K562 (cell line): ENCODE measurements around the gene OR6V1. TPM values are rescaled to one million over a fixed set of nuclear protein-coding genes. Genes with fewer than 3 reads are reported as not detected.

Experiments used
- ATAC-seq: fragments of 200-7000 bp; cut with Tn5 transposase; 3 replicates; pipeline ENCODE4 v1.9.1; 2020; ENCODE audit warnings: moderate library complexity
- BruUV-seq: library from RNA; stranded (reverse); fragments of 400-500 nt; replicated peaks from 2 replicates; lab custom pipeline; 2021; lab: Mats Ljungman, UMichigan
- CTCF ChIA-PET: fragments of 300-600 bp; formaldehyde crosslinking; extraction: SDS; loops from one replicate; lab custom pipeline; 2021; ENCODE audit warnings: low intra/inter-chr PET ratio; lab: Yijun Ruan, JAX
- POLR2A ChIA-PET: fragments of 300-600, 350-650 bp; sonication (Branson Sonifier 250); formaldehyde crosslinking; extraction: SDS; loops from one replicate; lab custom pipeline; 2021; ENCODE audit warnings: antibody characterized with exemption, inconsistent platforms; lab: Yijun Ruan, JAX
- DNase-seq, 4 experiments: peaks; one replicate each; pipeline versions ENCODE4 v3.0.0 to v3.0.0-alpha.2; 2011 to 2018; ENCODE audit warnings: low spot score in 3 of 4, mixed read lengths in 3 of 4; ENCODE audit errors: extremely low read depth in 1 of 4
- FAIRE-seq: peaks from 2 replicates; lab custom pipeline; 2011; peaks lifted over from hg19 to GRCh38; lab: Jason Lieb, UNC
- H2AFZ ChIP-seq: 2 replicates; pipeline ENCODE4 v1.6.0; 2011; ENCODE audit warnings: low read depth, low read length, control low read depth, inconsistent platforms
- H3K27ac ChIP-seq: fragments of 200-600 bp; 3 replicates; pipeline ENCODE4 v1.8.0; 2011; ENCODE audit warnings: low read depth, mild to moderate bottlenecking, control low read depth, inconsistent platforms, low read length, moderate library complexity, mixed read lengths; ENCODE audit errors: extremely low read depth
- H3K27me3 ChIP-seq, 2 experiments: fragments of 300-600 bp in 1 of 2; 2 replicates in 1 of 2; 3 replicates in 1 of 2; pipeline versions ENCODE4 v1.6.0 to v1.8.0; 2011; ENCODE audit warnings: inconsistent platforms in 2 of 2, low read length in 2 of 2, mild to moderate bottlenecking in 1 of 2, mixed read lengths in 1 of 2, moderate library complexity in 1 of 2; ENCODE audit not compliant: control insufficient read depth in 2 of 2, insufficient read depth in 2 of 2
- H3K36me3 ChIP-seq: fragments of 300-600 bp; 3 replicates; pipeline ENCODE4 v1.8.0; 2011; ENCODE audit warnings: mild to moderate bottlenecking, low read length, inconsistent platforms; ENCODE audit not compliant: control insufficient read depth, insufficient read depth
- H3K4me1 ChIP-seq, 2 experiments: fragments of 200-600 bp in 1 of 2; replicated peaks in 1 of 2; 2 replicates in 1 of 2; 3 replicates in 1 of 2; pipeline versions ENCODE4 v1.5.1 to v1.8.0; 2011; ENCODE audit warnings: inconsistent platforms in 2 of 2, low read length in 2 of 2, mild to moderate bottlenecking in 1 of 2, mixed read lengths in 1 of 2, moderate library complexity in 1 of 2; ENCODE audit not compliant: control insufficient read depth in 2 of 2, insufficient read depth in 2 of 2
- H3K4me2 ChIP-seq: 2 replicates; pipeline ENCODE4 v1.6.1; 2011; ENCODE audit warnings: low read length, control low read depth, inconsistent platforms, mixed read lengths; ENCODE audit not compliant: insufficient read depth
- H3K4me3 ChIP-seq: fragments of 200-600 bp; sonication (generic), shearing (Covaris generic); 2 replicates; pipeline ENCODE4 v1.5.1; 2016; ENCODE audit warnings: control low read depth, inconsistent platforms
- H3K79me2 ChIP-seq: fragments of 200-600 bp; 3 replicates; pipeline ENCODE4 v1.8.0; 2011; ENCODE audit warnings: low read length, inconsistent platforms; ENCODE audit not compliant: control insufficient read depth, insufficient read depth
- H3K9ac ChIP-seq, 2 experiments: 2 replicates each; pipeline versions ENCODE4 v1.6.0 to v1.6.1; 2011; ENCODE audit warnings: low read depth in 2 of 2, low read length in 2 of 2, control low read depth in 1 of 2, inconsistent platforms in 1 of 2, mild to moderate bottlenecking in 1 of 2, mixed read lengths in 1 of 2; ENCODE audit not compliant: insufficient read depth in 1 of 2
- H3K9me1 ChIP-seq: one replicate; pipeline ENCODE4 v1.6.0; 2011; ENCODE audit warnings: inconsistent platforms, mild to moderate bottlenecking, low read length, moderate library complexity; ENCODE audit not compliant: control insufficient read depth, insufficient read depth
- H3K9me3 ChIP-seq: replicated peaks from 2 replicates; pipeline ENCODE4 v1.5.1; 2011; ENCODE audit warnings: low read depth, low read length, inconsistent platforms; ENCODE audit not compliant: control insufficient read depth, insufficient read depth
- H4K20me1 ChIP-seq: replicated peaks from 2 replicates; pipeline ENCODE4 v1.6.1; 2011; ENCODE audit warnings: low read length, inconsistent platforms, mixed read lengths; ENCODE audit not compliant: control insufficient read depth, insufficient read depth
- ATF7 ChIP-seq: fragments of 450-650 bp; IDR thresholded peaks from 2 replicates; pipeline ENCODE4 v1.7.1; 2014; ENCODE audit warnings: mild to moderate bottlenecking, moderate library complexity
- C11orf30 ChIP-seq: fragments of 450-650 bp; IDR thresholded peaks from 2 replicates; pipeline ENCODE4 v1.6.1; 2016; ENCODE audit warnings: low read depth, mild to moderate bottlenecking
- CBFB ChIP-seq: sonication (generic); formaldehyde crosslinking; IDR thresholded peaks from 2 replicates; pipeline ENCODE4 v1.4.0; 2020; ENCODE audit warnings: mild to moderate bottlenecking, missing genetic modification reagents
- FOXM1 ChIP-seq, 2 experiments: fragments of 450-650 bp in 1 of 2; sonication (generic) in 1 of 2; formaldehyde crosslinking in 1 of 2; IDR thresholded peaks; 2 replicates each; pipeline versions ENCODE4 v1.6.1 to v1.9.0; 2017 to 2022; ENCODE audit warnings: low read depth in 2 of 2, mild to moderate bottlenecking in 2 of 2, missing genetic modification reagents in 1 of 2, moderate library complexity in 1 of 2
- JUN ChIP-seq, 2 experiments: sonication (generic) in 1 of 2; formaldehyde crosslinking in 1 of 2; IDR thresholded peaks; 2 replicates each; pipeline versions ENCODE4 v1.6.1 to v1.8.0; 2012 to 2022; ENCODE audit warnings: borderline replicate concordance in 2 of 2, mild to moderate bottlenecking in 2 of 2, improper control_type of control experiment in 1 of 2, low read depth in 1 of 2, low read length in 1 of 2, missing genetic modification reagents in 1 of 2
- MCM3 ChIP-seq: fragments of 450-650 bp; IDR thresholded peaks from 2 replicates; pipeline ENCODE4 v1.6.1; 2016
- MIER1 ChIP-seq: fragments of 450-650 bp; IDR thresholded peaks from 2 replicates; pipeline ENCODE4 v1.6.1; 2016; ENCODE audit warnings: antibody characterized with exemption, mild to moderate bottlenecking, low read depth
- MYC ChIP-seq, 2 experiments: fragments of 250-450 bp in 1 of 2; sonication (Bioruptor Pico) in 1 of 2; IDR thresholded peaks; 2 replicates each; pipeline versions ENCODE4 v1.5.1 to v1.6.1; 2012 to 2021; ENCODE audit warnings: low read depth in 2 of 2, borderline replicate concordance in 1 of 2, improper control_type of control experiment in 1 of 2, low read length in 1 of 2, mild to moderate bottlenecking in 1 of 2, moderate library complexity in 1 of 2
- PCBP1 ChIP-seq: fragments of 200-400 bp; formaldehyde crosslinking; IDR thresholded peaks from 2 replicates; pipeline ENCODE4 v1.6.1; 2018; ENCODE audit warnings: mild to moderate bottlenecking, low read depth, low read length; ENCODE audit not compliant: poor library complexity, severe bottlenecking
- PPARD ChIP-seq: fragments of 250-450 bp; sonication (Bioruptor Pico); IDR thresholded peaks from 2 replicates; pipeline ENCODE4 v1.8.0; 2022; ENCODE audit warnings: inconsistent platforms, mild to moderate bottlenecking, moderate library complexity
- SRSF9 ChIP-seq: fragments of 200-400 bp; formaldehyde crosslinking; IDR thresholded peaks from 2 replicates; pipeline ENCODE4 v1.6.1; 2017; ENCODE audit warnings: low read depth, low read length, borderline replicate concordance
- TCF7L2 ChIP-seq: fragments of 150-350 bp; IDR thresholded peaks from 2 replicates; pipeline ENCODE4 v1.6.1; 2016; ENCODE audit warnings: low read depth, mild to moderate bottlenecking, low read length, moderate library complexity
- ZBED1 ChIP-seq: IDR thresholded peaks from 2 replicates; pipeline ENCODE4 v1.6.1; 2014
- ZNF146 ChIP-seq: IDR thresholded peaks from one replicate; pipeline ENCODE4 v1.6.1; 2018; ENCODE audit warnings: missing compliant biosample characterization; ENCODE audit not compliant: unreplicated experiment
- ZNF354B ChIP-seq: fragments of 250-450 bp; sonication (Bioruptor Pico); IDR thresholded peaks from 2 replicates; pipeline ENCODE4 v1.4.0; 2020
- ZNF444 ChIP-seq: fragments of 250-450 bp; sonication (Bioruptor Pico); IDR thresholded peaks from 2 replicates; pipeline ENCODE4 v1.4.0; 2020; ENCODE audit warnings: mild to moderate bottlenecking, moderate library complexity
- WGBS: fragments of 100-300 bp; shearing (Covaris generic); methylation state at CpG from one replicate; pipeline ENCODE4 v1.1.6; 2016; ENCODE audit warnings: low coverage, mixed read lengths; ENCODE audit not compliant: insufficient coverage; ENCODE audit errors: missing lambda C conversion rate; 5-methylcytosine and 5-hydroxymethylcytosine counted together
- in situ Hi-C: fragments of 300-500 bp; cut with MboI; formaldehyde crosslinking; loops from 4 replicates; pipeline ENCODE4 v1.15.0; 2018; ENCODE audit warnings: inconsistent platforms, mixed read lengths
- intact Hi-C: fragments of 100-400 bp; cut with micrococcal nuclease; formaldehyde crosslinking; loops from 2 replicates; pipeline ENCODE4 v1.14.2; 2022
- polyA plus RNA-seq, 8 experiments: library from polyadenylated mRNA; depleted of rRNA in 4 of 8; stranded (reverse) in 5 of 8; unstranded in 3 of 8; fragments of >200 nt; fragmentation: Nextera tagmentation in 2 of 8; fragmentation: Illumina TruSeq in 1 of 8; extraction: Ambion mirVana in 2 of 8; extraction: Trizol in 1 of 8; gene quantifications; 2 replicates each; pipeline versions ENCODE4 v1.2.1 to v1.2.3, GENCODE V29; 2011 to 2014; ENCODE audit warnings: inconsistent platforms in 1 of 8, missing spikeins in 1 of 8
- total RNA-seq, 7 experiments: library from RNA; depleted of rRNA in 6 of 7; stranded (reverse); fragments of >200 nt in 6 of 7; fragmentation: Illumina TruSeq in 2 of 7; extraction: Trizol in 2 of 7; gene quantifications; 2 replicates each; pipeline versions ENCODE4 v1.2.1 to v1.2.3, GENCODE V29; 2011 to 2021; ENCODE audit warnings: low replicate concordance in 1 of 7
- TF ChIP-seq, protein P1 (sequence below): fragments of 250-450 bp; sonication (Bioruptor Pico); IDR thresholded peaks from 2 replicates; pipeline ENCODE4 v1.4.0; 2020

The OR6V1 gene
- total and polyA plus RNA-seq, 9 of the 15 experiments (the other 6 are each of a cell fraction or from before 2014, with no cell fraction given) = not detected

DNA sequence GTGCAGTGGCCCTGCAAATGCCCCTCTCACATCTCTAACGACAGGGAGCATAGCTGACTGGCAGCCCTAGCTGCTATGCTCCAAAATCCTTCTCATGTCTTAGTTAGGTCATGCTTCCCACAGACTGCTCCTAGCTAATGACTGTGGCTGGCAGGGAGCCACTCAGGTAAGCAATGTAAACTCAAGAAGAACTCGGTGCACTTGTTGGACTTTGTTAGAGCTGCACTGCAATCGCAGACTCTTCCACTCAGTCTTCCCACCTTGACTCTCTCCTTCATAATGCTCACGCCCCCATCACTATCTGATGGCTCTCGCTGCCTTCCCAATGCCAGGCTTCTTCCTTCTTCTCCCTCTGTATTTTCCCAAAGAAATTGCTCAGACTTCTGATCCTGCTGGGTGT, 49.2 kb upstream of the OR6V1 start:
- ChIA-PET POLR2A (interaction anchor here (1.3 to 2.0 kb wide), 2 partner anchors 124 to 212 kb away, joined by 4 to 5 read pairs; no protein-coding TSS in a partner anchor), CTCF (interaction anchor here (0.6 to 11.1 kb wide), 10 partner anchors 42 to 399 kb away, joined by 3 to 222 read pairs (median 11); partner anchors contain the start of gene EPHB6)
- FAIRE-seq (no peak), DNase-seq (peak in 2 of 4 experiments; percentile 11 to 18), ATAC-seq (peak; percentile 55)
- Histone ChIP-seq H3K27ac (no peak overlapping the region), H3K4me3 (peak overlapping the region; percentile 1; the same call in 1 of the 2 replicates), H3K79me2 (no peaks in the 10 kb centered on the region), H3K9ac (peak overlapping the region in 1 of 2 experiments; percentile 0; a peak in 1 of 4 replicates), H3K4me2 (peak overlapping the region; percentile 73), H3K36me3 (no peaks in the 10 kb centered on the region), H3K9me3 (no peaks in the 10 kb centered on the region), H4K20me1 (no peaks in the 10 kb centered on the region), H3K9me1 (no peaks in the 10 kb centered on the region), H3K4me1 (peaks cover 0 to 4% of the 10 kb centered on the region in 2 experiments; a peak in 2 of 5 replicates), H3K27me3 (peaks cover 5 to 7% of the 10 kb centered on the region in 2 experiments; a peak in 4 of 5 replicates), H2AFZ (peak overlapping the region; percentile 90)
- intact Hi-C loops = loop anchor here (1.0 to 5.0 kb wide), 8 partner anchors 40 to 398 kb away; partner anchors contain the start of gene KEL
- WGBS = 7% methylated on average over 5 of the region's 5 CpGs
- in situ Hi-C loops = loop anchor here (5.0 to 25.0 kb wide), 2 partner anchors 126 to 366 kb away; no protein-coding TSS in a partner anchor
- BruUV-seq = no TSS peak
- TF ChIP-seq MIER1 (no peak), ZNF444 (no peak), FOXM1 (IDR thresholded peaks at IDR 0.05; ENCODE audit: low read depth) (no peak), FOXM1 (CRISPR knock-in tag; IDR thresholded peaks at IDR 0.05; ENCODE audit: low read depth) (0 out of 2 replicates have a peak, but pooled peaks have one; percentile 36), MYC (IDR thresholded peaks at IDR 0.05; ENCODE audit: low read depth, low read length) (no peak), MYC (CRISPR knock-in tag; IDR thresholded peaks at IDR 0.05; ENCODE audit: borderline replicate concordance, low read depth) (no peak), ZNF146 (CRISPR knock-in tag) (no peak), ZBED1 (no peak), PCBP1 (no peak), TCF7L2 (no peak), PPARD (CRISPR knock-in tag) (no peak), SRSF9 (no peak), ATF7 (no peak), C11orf30 (no peak), ZNF354B (no peak), MCM3 (no peak), CBFB (0 out of 2 replicates have a peak, but pooled peaks have one; percentile 29), JUN (IDR thresholded peaks at IDR 0.05; ENCODE audit: borderline replicate concordance, low read depth, low read length) (no peak), JUN (CRISPR knock-in tag; IDR thresholded peaks at IDR 0.05; ENCODE audit: borderline replicate concordance) (no peak)
- TF ChIP-seq, protein P1, sequence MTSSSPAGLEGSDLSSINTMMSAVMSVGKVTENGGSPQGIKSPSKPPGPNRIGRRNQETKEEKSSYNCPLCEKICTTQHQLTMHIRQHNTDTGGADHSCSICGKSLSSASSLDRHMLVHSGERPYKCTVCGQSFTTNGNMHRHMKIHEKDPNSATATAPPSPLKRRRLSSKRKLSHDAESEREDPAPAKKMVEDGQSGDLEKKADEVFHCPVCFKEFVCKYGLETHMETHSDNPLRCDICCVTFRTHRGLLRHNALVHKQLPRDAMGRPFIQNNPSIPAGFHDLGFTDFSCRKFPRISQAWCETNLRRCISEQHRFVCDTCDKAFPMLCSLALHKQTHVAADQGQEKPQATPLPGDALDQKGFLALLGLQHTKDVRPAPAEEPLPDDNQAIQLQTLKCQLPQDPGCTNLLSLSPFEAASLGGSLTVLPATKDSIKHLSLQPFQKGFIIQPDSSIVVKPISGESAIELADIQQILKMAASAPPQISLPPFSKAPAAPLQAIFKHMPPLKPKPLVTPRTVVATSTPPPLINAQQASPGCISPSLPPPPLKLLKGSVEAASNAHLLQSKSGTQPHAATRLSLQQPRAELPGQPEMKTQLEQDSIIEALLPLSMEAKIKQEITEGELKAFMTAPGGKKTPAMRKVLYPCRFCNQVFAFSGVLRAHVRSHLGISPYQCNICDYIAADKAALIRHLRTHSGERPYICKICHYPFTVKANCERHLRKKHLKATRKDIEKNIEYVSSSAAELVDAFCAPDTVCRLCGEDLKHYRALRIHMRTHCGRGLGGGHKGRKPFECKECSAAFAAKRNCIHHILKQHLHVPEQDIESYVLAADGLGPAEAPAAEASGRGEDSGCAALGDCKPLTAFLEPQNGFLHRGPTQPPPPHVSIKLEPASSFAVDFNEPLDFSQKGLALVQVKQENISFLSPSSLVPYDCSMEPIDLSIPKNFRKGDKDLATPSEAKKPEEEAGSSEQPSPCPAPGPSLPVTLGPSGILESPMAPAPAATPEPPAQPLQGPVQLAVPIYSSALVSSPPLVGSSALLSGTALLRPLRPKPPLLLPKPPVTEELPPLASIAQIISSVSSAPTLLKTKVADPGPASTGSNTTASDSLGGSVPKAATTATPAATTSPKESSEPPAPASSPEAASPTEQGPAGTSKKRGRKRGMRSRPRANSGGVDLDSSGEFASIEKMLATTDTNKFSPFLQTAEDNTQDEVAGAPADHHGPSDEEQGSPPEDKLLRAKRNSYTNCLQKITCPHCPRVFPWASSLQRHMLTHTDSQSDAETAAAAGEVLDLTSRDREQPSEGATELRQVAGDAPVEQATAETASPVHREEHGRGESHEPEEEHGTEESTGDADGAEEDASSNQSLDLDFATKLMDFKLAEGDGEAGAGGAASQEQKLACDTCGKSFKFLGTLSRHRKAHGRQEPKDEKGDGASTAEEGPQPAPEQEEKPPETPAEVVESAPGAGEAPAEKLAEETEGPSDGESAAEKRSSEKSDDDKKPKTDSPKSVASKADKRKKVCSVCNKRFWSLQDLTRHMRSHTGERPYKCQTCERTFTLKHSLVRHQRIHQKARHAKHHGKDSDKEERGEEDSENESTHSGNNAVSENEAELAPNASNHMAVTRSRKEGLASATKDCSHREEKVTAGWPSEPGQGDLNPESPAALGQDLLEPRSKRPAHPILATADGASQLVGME (CRISPR knock-in tag) = no peak
